H1 (cell line): ENCODE results near the gene TSHZ2. TPM values are rescaled to one million over a fixed set of nuclear protein-coding genes. Genes with fewer than 3 reads are reported as not detected.

Experiments used
- CTCF ChIA-PET: fragments of 300-600 bp; sonication (Branson Sonifier 250); formaldehyde crosslinking; loops from one replicate; lab custom pipeline; 2021; ENCODE audit not compliant: partially characterized antibody; lab: Charles Lee
- POLR2A ChIA-PET: fragments of 300-600 bp; sonication (Branson Sonifier 250); formaldehyde crosslinking; loops from one replicate; lab custom pipeline; 2021; ENCODE audit warnings: inconsistent platforms; ENCODE audit not compliant: partially characterized antibody; lab: Charles Lee
- DNase-seq, 2 experiments: peaks; one replicate each; pipeline versions ENCODE4 v3.0.0 to v3.0.0-alpha.2; 2010 to 2022; ENCODE audit warnings: low spot score in 2 of 2, low read depth in 1 of 2, mixed read lengths in 1 of 2
- FAIRE-seq: peaks from 2 replicates; lab custom pipeline; 2011; peaks lifted over from hg19 to GRCh38; lab: Jason Lieb, UNC
- H2AFZ ChIP-seq: 2 replicates; pipeline ENCODE4 v1.8.1; 2012; ENCODE audit warnings: low read length, inconsistent platforms
- H2AK5ac ChIP-seq: 2 replicates; pipeline ENCODE4 v1.6.1; 2013; ENCODE audit warnings: low read depth, low read length
- H2BK120ac ChIP-seq: replicated peaks from 2 replicates; pipeline ENCODE3; 2013; ENCODE audit warnings: low read depth, low read length, inconsistent platforms
- H2BK12ac ChIP-seq: 2 replicates; pipeline ENCODE4 v1.6.1; 2013; ENCODE audit warnings: low read depth, low read length
- H2BK15ac ChIP-seq: 2 replicates; pipeline ENCODE4 v1.6.1; 2013; ENCODE audit warnings: low read length
- H2BK20ac ChIP-seq: 2 replicates; pipeline ENCODE4 v1.6.1; 2013; ENCODE audit warnings: low read length
- H2BK5ac ChIP-seq: 2 replicates; pipeline ENCODE4 v1.6.1; 2013; ENCODE audit warnings: low read depth, low read length
- H3K14ac ChIP-seq: 2 replicates; pipeline ENCODE4 v1.6.1; 2013; ENCODE audit warnings: inconsistent platforms; ENCODE audit not compliant: insufficient read length
- H3K18ac ChIP-seq: 2 replicates; pipeline ENCODE4 v1.6.1; 2013; ENCODE audit warnings: low read length; ENCODE audit errors: extremely low read depth
- H3K23ac ChIP-seq: 2 replicates; pipeline ENCODE4 v1.6.1; 2013; ENCODE audit warnings: inconsistent platforms; ENCODE audit not compliant: insufficient read length
- H3K23me2 ChIP-seq: 2 replicates; pipeline ENCODE4 v1.6.1; 2013; ENCODE audit warnings: low read depth, low read length
- H3K27ac ChIP-seq: 2 replicates; pipeline ENCODE4 v1.6.1; 2011; ENCODE audit warnings: low read depth, low read length, inconsistent platforms
- H3K27me3 ChIP-seq, 4 experiments: replicated peaks in 1 of 4; 1 replicate in 1 of 4; 2 replicates in 3 of 4; pipeline versions ENCODE4 v1.6.1 to v1.8.1; 2011 to 2013; ENCODE audit warnings: low read length in 3 of 4, mild to moderate bottlenecking in 3 of 4, inconsistent platforms in 2 of 4, mixed read lengths in 2 of 4, moderate library complexity in 1 of 4; ENCODE audit not compliant: control insufficient read depth in 3 of 4, insufficient read depth in 3 of 4; ENCODE audit errors: extremely low read depth in 1 of 4
- H3K36me3 ChIP-seq, 4 experiments: 2 replicates each; pipeline versions ENCODE4 v1.6.1 to v1.8.1; 2011 to 2013; ENCODE audit warnings: mild to moderate bottlenecking in 4 of 4, low read length in 3 of 4, moderate library complexity in 2 of 4, control low read depth in 1 of 4, inconsistent platforms in 1 of 4; ENCODE audit not compliant: insufficient read depth in 4 of 4, control insufficient read depth in 2 of 4
- H3K4ac ChIP-seq: replicated peaks from 2 replicates; pipeline ENCODE3; 2013; ENCODE audit warnings: low read length, low read depth, mixed read lengths, inconsistent platforms; ENCODE audit not compliant: insufficient read length
- H3K4me1 ChIP-seq, 4 experiments: replicated peaks in 1 of 4; 1 replicate in 1 of 4; 2 replicates in 3 of 4; pipeline versions ENCODE4 v1.6.1 to v1.8.1; 2011 to 2013; ENCODE audit warnings: low read length in 3 of 4, inconsistent platforms in 2 of 4, mixed read lengths in 1 of 4; ENCODE audit not compliant: insufficient read depth in 4 of 4, control insufficient read depth in 3 of 4
- H3K4me2 ChIP-seq, 2 experiments: 2 replicates each; pipeline versions ENCODE4 v1.6.1 to v1.8.1; 2011 to 2013; ENCODE audit warnings: low read depth in 2 of 2, low read length in 2 of 2, control low read depth in 1 of 2, inconsistent platforms in 1 of 2, mild to moderate bottlenecking in 1 of 2; ENCODE audit not compliant: insufficient read depth in 1 of 2
- H3K4me3 ChIP-seq, 4 experiments: fragments of 200-600, 300-600 bp in 1 of 4; sonication (generic), shearing (Covaris generic), sonication (Bioruptor Twin) in 1 of 4; 2 replicates each; pipeline versions ENCODE4 v1.5.1 to v1.8.1; 2011 to 2016; ENCODE audit warnings: low read length in 4 of 4, low read depth in 3 of 4, control low read depth in 2 of 4, inconsistent platforms in 2 of 4, mild to moderate bottlenecking in 2 of 4, mixed read lengths in 1 of 4, moderate library complexity in 1 of 4; ENCODE audit not compliant: insufficient read depth in 2 of 4; ENCODE audit errors: extremely low read depth in 1 of 4
- H3K56ac ChIP-seq: replicated peaks from 2 replicates; pipeline ENCODE3; 2013; ENCODE audit warnings: low read depth, mild to moderate bottlenecking, mixed read lengths, low read length, inconsistent platforms; ENCODE audit not compliant: insufficient read length
- H3K79me1 ChIP-seq: 2 replicates; pipeline ENCODE4 v1.6.1; 2013; ENCODE audit warnings: low read depth, low read length, control low read depth
- H3K79me2 ChIP-seq, 2 experiments: 2 replicates each; pipeline versions ENCODE4 v1.6.1 to v1.8.1; 2012 to 2013; ENCODE audit warnings: low read length in 2 of 2, mild to moderate bottlenecking in 2 of 2, inconsistent platforms in 1 of 2; ENCODE audit not compliant: insufficient read depth in 2 of 2, control insufficient read depth in 1 of 2
- H3K9ac ChIP-seq, 4 experiments: replicated peaks in 1 of 4; 1 replicate in 1 of 4; 2 replicates in 3 of 4; pipeline versions ENCODE4 v1.6.1 to v1.8.1; 2011 to 2013; ENCODE audit warnings: low read depth in 3 of 4, low read length in 3 of 4, control low read depth in 2 of 4, mild to moderate bottlenecking in 2 of 4, moderate library complexity in 2 of 4, inconsistent platforms in 1 of 4; ENCODE audit errors: extremely low read depth in 1 of 4
- H3K9me3 ChIP-seq, 2 experiments: 2 replicates each; pipeline versions ENCODE4 v1.6.1 to v1.8.1; 2012 to 2013; ENCODE audit warnings: mild to moderate bottlenecking in 2 of 2, moderate library complexity in 2 of 2, control low read depth in 1 of 2, inconsistent platforms in 1 of 2, low read depth in 1 of 2, low read length in 1 of 2, mixed read lengths in 1 of 2; ENCODE audit not compliant: insufficient read depth in 2 of 2
- H4K20me1 ChIP-seq, 2 experiments: replicated peaks in 1 of 2; 2 replicates each; pipeline versions ENCODE3 to v1.8.1; 2011 to 2013; ENCODE audit warnings: inconsistent platforms in 2 of 2, low read length in 2 of 2, mild to moderate bottlenecking in 1 of 2; ENCODE audit not compliant: insufficient read depth in 2 of 2, control insufficient read depth in 1 of 2
- H4K5ac ChIP-seq: 2 replicates; pipeline ENCODE4 v1.6.1; 2013; ENCODE audit warnings: low read length, low read depth, mixed read lengths, inconsistent platforms; ENCODE audit not compliant: insufficient read length
- H4K8ac ChIP-seq: 2 replicates; pipeline ENCODE4 v1.8.0; 2013; ENCODE audit warnings: mild to moderate bottlenecking, moderate library complexity, low read length, inconsistent platforms; ENCODE audit not compliant: insufficient read depth; ENCODE audit errors: extremely low read depth
- H4K91ac ChIP-seq: replicated peaks from 2 replicates; pipeline ENCODE3; 2013; ENCODE audit warnings: low read length, mixed read lengths, inconsistent platforms; ENCODE audit not compliant: insufficient read length
- ASH2L ChIP-seq: fragments of 200-600, 300-600 bp; sonication (generic); IDR thresholded peaks from one replicate; pipeline ENCODE4 v1.7.1; 2017; ENCODE audit warnings: low read length
- CBX5 ChIP-seq: fragments of 300-800, 300-1000 bp; sonication (generic); IDR thresholded peaks from 2 replicates; pipeline ENCODE4 v1.7.1; 2016; ENCODE audit warnings: antibody characterized with exemption, low read length, low read depth
- EGR1 ChIP-seq: IDR thresholded peaks from 2 replicates; pipeline ENCODE4 v1.6.1; 2011; ENCODE audit warnings: low read depth, low read length, borderline replicate concordance
- GABPA ChIP-seq: IDR thresholded peaks from 2 replicates; pipeline ENCODE4 v1.6.1; 2011; ENCODE audit warnings: mild to moderate bottlenecking, low read length, moderate library complexity, borderline replicate concordance; ENCODE audit not compliant: insufficient read depth
- HDAC2 ChIP-seq, 2 experiments: fragments of 300-600 bp in 1 of 2; sonication (generic) in 1 of 2; IDR thresholded peaks; 2 replicates each; pipeline ENCODE4 v1.6.1; 2011 to 2012; ENCODE audit warnings: low read depth in 2 of 2, low read length in 2 of 2, mild to moderate bottlenecking in 2 of 2, moderate library complexity in 2 of 2, borderline replicate concordance in 1 of 2, inconsistent platforms in 1 of 2
- NRF1 ChIP-seq: IDR thresholded peaks from 2 replicates; pipeline ENCODE4 v1.6.1; 2011; ENCODE audit warnings: mild to moderate bottlenecking, low read depth, low read length, improper control_type of control experiment
- POLR2A ChIP-seq, 2 experiments: IDR thresholded peaks; 1 replicate in 1 of 2; 2 replicates in 1 of 2; pipeline ENCODE4 v1.6.1; 2011; ENCODE audit warnings: low read depth in 2 of 2, low read length in 2 of 2, mild to moderate bottlenecking in 2 of 2; ENCODE audit errors: control extremely low read depth in 1 of 2
- POU5F1 ChIP-seq: IDR thresholded peaks from 2 replicates; pipeline ENCODE4 v1.6.1; 2011; ENCODE audit warnings: low read depth, mild to moderate bottlenecking, low read length, moderate library complexity
- SIN3A ChIP-seq, 2 experiments: IDR thresholded peaks in 1 of 2; conservative IDR thresholded peaks in 1 of 2; 2 replicates each; pipeline ENCODE4 v1.6.1; 2011 to 2012; ENCODE audit warnings: low read length in 2 of 2, improper control_type of control experiment in 1 of 2, low read depth in 1 of 2, mild to moderate bottlenecking in 1 of 2
- TAF7 ChIP-seq: optimal IDR thresholded peaks from 2 replicates; pipeline ENCODE3; 2011; ENCODE audit warnings: low read depth, mild to moderate bottlenecking, inconsistent platforms, low read length, moderate library complexity, borderline replicate concordance
- TBP ChIP-seq: IDR thresholded peaks from 2 replicates; pipeline ENCODE4 v1.6.1; 2011; ENCODE audit warnings: low read depth, low read length, improper control_type of control experiment
- ZNF274 ChIP-seq: IDR thresholded peaks from 2 replicates; pipeline ENCODE4 v1.7.0; 2012; ENCODE audit warnings: low read length, borderline replicate concordance; ENCODE audit errors: extremely low read depth
- WGBS, 2 experiments: shearing (Covaris generic) in 1 of 2; methylation state at CpG; one replicate each; pipeline versions ENCODE4 v1.1.6 to v1.1.7; 2013 to 2015; ENCODE audit warnings: low lambda C conversion rate in 2 of 2, mixed read lengths in 2 of 2, inconsistent platforms in 1 of 2, low coverage in 1 of 2, missing lambda C conversion rate in 1 of 2; ENCODE audit not compliant: insufficient replicate concordance in 2 of 2, insufficient coverage in 1 of 2, insufficient read length in 1 of 2; ENCODE audit errors: extremely low coverage in 1 of 2, missing lambda C conversion rate in 1 of 2; 5-methylcytosine and 5-hydroxymethylcytosine counted together
- polyA plus RNA-seq, 7 experiments: library from polyadenylated mRNA; depleted of rRNA in 3 of 7; stranded (reverse) in 5 of 7; unstranded in 2 of 7; fragments of >200 nt in 5 of 7; fragments of 200-250 nt in 2 of 7; gene quantifications; 1 replicate in 5 of 7; 2 replicates in 1 of 7; 4 replicates in 1 of 7; pipeline versions ENCODE4 v1.2.1 to v1.2.3, GENCODE V29; 2011 to 2013; ENCODE audit warnings: missing spikeins in 2 of 7, mixed read lengths in 2 of 7
- total RNA-seq: library from RNA; stranded (reverse); fragmentation: NEBNext Ultra II Directional; extraction: Animal tissue kit (Norgen Biotek cat#: 25700); gene quantifications from 2 replicates; pipeline ENCODE4 v1.2.1, GENCODE V29; 2021
- TF ChIP-seq, protein P1 (sequence below): IDR thresholded peaks from 2 replicates; pipeline ENCODE4 v1.6.1; 2011; ENCODE audit warnings: low read depth, mild to moderate bottlenecking, low read length; ENCODE audit not compliant: insufficient read depth

The TSHZ2 gene
- total and polyA plus RNA-seq, 2 of the 8 experiments (the other 6 are each of a cell fraction or from before 2014, with no cell fraction given) = 0.14 to 0.30 TPM

DNA sequence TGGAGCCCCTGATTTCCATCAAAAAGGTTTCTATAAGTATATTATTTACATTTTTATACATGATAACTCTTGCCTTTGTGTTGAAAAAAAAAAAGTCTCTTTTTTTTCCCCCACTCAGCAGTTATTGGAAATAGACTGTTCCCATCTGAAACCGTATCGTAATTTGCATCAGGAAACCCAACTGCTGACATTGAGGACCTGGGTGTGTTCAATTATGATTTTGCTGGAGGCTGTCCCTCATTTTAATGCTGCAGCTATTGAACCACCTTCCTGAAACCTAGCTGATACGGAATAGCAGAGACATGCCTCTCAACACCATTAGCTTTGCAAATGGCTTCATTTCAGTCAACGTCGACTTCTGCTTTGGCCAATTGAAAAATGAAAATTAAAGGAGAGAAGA is 522.6 kb downstream of the TSHZ2 start:
- no peak overlapping the region for H2AFZ ChIP-seq
- POLR2A ChIA-PET = no interaction called here
- TF ChIP-seq NRF1 (no peak), TAF7 (no peak), SIN3A (conservative IDR thresholded peaks at IDR 0.05 in 1 of 2, IDR thresholded peaks at IDR 0.05 in 1 of 2; ENCODE audit: low read depth in 1 of 2, low read length in 2 of 2) (no peak), ASH2L (no peak), HDAC2 (IDR thresholded peaks at IDR 0.05; ENCODE audit: borderline replicate concordance in 1 of 2, low read depth in 2 of 2, low read length in 2 of 2) (no peak), TBP (no peak), POLR2A (IDR thresholded peaks at IDR 0.05; ENCODE audit: control extremely low read depth in 1 of 2, low read depth in 2 of 2, low read length in 2 of 2) (no peak), EGR1 (no peak), CBX5 (no peak), GABPA (no peak), ZNF274 (no peak), POU5F1 (no peak)
- TF ChIP-seq, protein P1, sequence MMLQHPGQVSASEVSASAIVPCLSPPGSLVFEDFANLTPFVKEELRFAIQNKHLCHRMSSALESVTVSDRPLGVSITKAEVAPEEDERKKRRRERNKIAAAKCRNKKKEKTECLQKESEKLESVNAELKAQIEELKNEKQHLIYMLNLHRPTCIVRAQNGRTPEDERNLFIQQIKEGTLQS = no peak

More for the DNA sequence above, 522.6 kb downstream of the TSHZ2 start:
- Histone ChIP-seq H3K4me1 (no peaks in the 10 kb centered on the region), H2BK120ac (no peak overlapping the region), H4K91ac (no peak overlapping the region), H2BK12ac (no peak overlapping the region), H3K14ac (no peak overlapping the region), H2BK5ac (no peak overlapping the region), H3K9me3 (no peaks in the 10 kb centered on the region), H3K23ac (no peak overlapping the region), H3K18ac (no peak overlapping the region), H3K9ac (no peak overlapping the region), H4K8ac (no peak overlapping the region), H3K4me2 (no peak overlapping the region), H3K36me3 (no peaks in the 10 kb centered on the region; a peak in 1 of 8 replicates), H2AK5ac (no peak overlapping the region), H4K20me1 (peaks cover 0 to 1% of the 10 kb centered on the region in 2 experiments), H3K79me2 (no peaks in the 10 kb centered on the region), H3K27me3 (no peaks in the 10 kb centered on the region), H3K79me1 (no peaks in the 10 kb centered on the region), H3K23me2 (no peaks in the 10 kb centered on the region), H4K5ac (no peak overlapping the region), H3K56ac (no peak overlapping the region), H2BK15ac (no peak overlapping the region), H3K4me3 (no peak overlapping the region), H2BK20ac (no peak overlapping the region), H3K27ac (no peak overlapping the region), H3K4ac (no peak overlapping the region)
- FAIRE-seq = no peak
- no peak for DNase-seq
- CTCF ChIA-PET = no interaction called here
- 82% methylated on average over 5 of the region's 5 CpGs; no CpG with 5 or more reads in 1 of the 2 experiments for WGBS, 2 experiments
